Mucosa of gallbladder (tissue), 1 donor: ENCODE results near the gene WSB2. TPM values are rescaled to one million over a fixed set of nuclear protein-coding genes. Genes with fewer than 3 reads are reported as not detected.
"Not testable (repeated sequence)": the region's sequence is repeated elsewhere in the genome, so short reads cannot be mapped to it uniquely, and the experiment has no call there.

Source experiments
- DNase-seq: peaks from one replicate; pipeline ENCODE4 v3.0.0-alpha.2; 2020; ENCODE audit warnings: low spot score
- total RNA-seq: library from RNA; stranded (reverse); gene quantifications from one replicate; pipeline ENCODE4 v1.2.1, GENCODE V29; 2021
- donor health status: DM: no; HTN: no; CAD: no.

WSB2 gene
- total RNA-seq: 72.3 TPM

- DNase-seq: peak; percentile 79
Measured at GRCh38 chr12:118061011-118061872, at the start of gene WSB2. WSB2 (minus strand) TSS chr12:118061179; CDS start chr12:118061048, 131 bp downstream.

GRCh38 chr12:118109088-118109487 is 48.1 kb upstream of the WSB2 start:
- DNase-seq: no peak

GRCh38 chr12:118107694-118108093 is 46.7 kb upstream of the WSB2 start:
- no peak for DNase-seq

GRCh38 chr12:118107011-118107410 is 46.0 kb upstream of the WSB2 start:
- no peak for DNase-seq

- peak; percentile 75 for DNase-seq
Measured at GRCh38 chr12:118103601-118104382, 42.8 kb upstream of the WSB2 start, which contains the start of gene VSIG10. VSIG10 (minus strand) TSS chr12:118104011; CDS start chr12:118103671, 340 bp downstream.

- DNase-seq: no peak
Measured at GRCh38 chr12:118103201-118103600, 42.2 kb upstream of the WSB2 start.

- no peak for DNase-seq
Measured at GRCh38 chr12:118102609-118103008, 41.6 kb upstream of the WSB2 start.

- DNase-seq: peak; percentile 32
Measured at GRCh38 chr12:118102070-118102469, 41.1 kb upstream of the WSB2 start.

- DNase-seq: no peak
Measured at GRCh38 chr12:118101051-118101450, 40.1 kb upstream of the WSB2 start.

GRCh38 chr12:118098911-118099671 is 38.1 kb upstream of the WSB2 start:
- DNase-seq: no peak

- DNase-seq: no peak
Measured at GRCh38 chr12:118098401-118098800, 37.4 kb upstream of the WSB2 start.

- DNase-seq: no peak
Measured at GRCh38 chr12:118094039-118094438, 33.1 kb upstream of the WSB2 start.

GRCh38 chr12:118089782-118090181 is 28.8 kb upstream of the WSB2 start:
- no peak for DNase-seq

- DNase-seq: no peak
Measured at GRCh38 chr12:118082161-118082560, 21.2 kb upstream of the WSB2 start.

- not testable (repeated sequence) for DNase-seq
Measured at GRCh38 chr12:118081521-118081920, 20.5 kb upstream of the WSB2 start.

GRCh38 chr12:118073768-118074167 is 12.8 kb upstream of the WSB2 start:
- DNase-seq: no peak

- no peak for DNase-seq
Measured at GRCh38 chr12:118070650-118071049, 9.7 kb upstream of the WSB2 start.

GRCh38 chr12:118068445-118068844 is 7.5 kb upstream of the WSB2 start:
- DNase-seq: no peak

GRCh38 chr12:118065380-118065779 is 4.4 kb upstream of the WSB2 start:
- DNase-seq: no peak

GRCh38 chr12:118064608-118065007 is 3.6 kb upstream of the WSB2 start:
- DNase-seq: no peak

- DNase-seq: no peak
Measured at GRCh38 chr12:118063576-118064391, 2.8 kb upstream of the WSB2 start.
